HG03095 (cell line): ENCODE data around the gene ZNF48.

Experiments used
- ATAC-seq: cut with Tn5 transposase; IDR thresholded peaks from one replicate; pipeline ENCODE4 v1.9.1; 2021; ENCODE audit warnings: moderate library complexity; ENCODE audit not compliant: unreplicated experiment

Gene ZNF48

DNA sequence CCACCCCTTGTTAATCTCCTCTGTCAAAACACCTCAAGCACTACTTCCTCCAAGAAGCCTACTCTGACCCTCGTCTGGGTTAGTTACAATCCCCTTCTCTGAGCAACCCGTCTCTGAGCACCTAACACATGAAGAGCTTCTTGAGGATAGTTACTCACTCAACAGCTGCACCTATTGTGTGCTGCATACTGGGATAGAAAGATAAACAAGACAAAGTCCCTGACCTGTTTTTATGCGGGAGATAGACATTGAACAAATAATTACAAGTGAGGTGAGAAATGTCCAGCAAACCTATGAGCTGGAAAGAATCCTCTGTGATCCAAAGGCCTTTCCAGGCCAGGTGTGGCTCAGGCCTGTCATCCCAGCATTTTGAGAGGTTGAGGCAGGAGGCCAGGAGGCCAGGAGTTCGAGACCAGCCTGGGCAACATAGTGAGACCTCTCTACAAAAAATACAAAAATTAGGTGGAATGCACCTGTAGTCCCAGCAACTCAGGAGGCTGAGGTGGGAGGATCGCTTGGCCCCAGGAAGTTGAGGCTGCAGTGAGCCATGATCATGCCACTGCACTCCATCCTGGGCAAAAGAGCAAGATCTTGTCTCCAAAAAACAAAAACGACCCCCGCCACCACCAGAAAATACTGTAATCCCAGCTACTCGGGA, 6.7 kb downstream of the ZNF48 start:
- ATAC-seq = no peak

DNA sequence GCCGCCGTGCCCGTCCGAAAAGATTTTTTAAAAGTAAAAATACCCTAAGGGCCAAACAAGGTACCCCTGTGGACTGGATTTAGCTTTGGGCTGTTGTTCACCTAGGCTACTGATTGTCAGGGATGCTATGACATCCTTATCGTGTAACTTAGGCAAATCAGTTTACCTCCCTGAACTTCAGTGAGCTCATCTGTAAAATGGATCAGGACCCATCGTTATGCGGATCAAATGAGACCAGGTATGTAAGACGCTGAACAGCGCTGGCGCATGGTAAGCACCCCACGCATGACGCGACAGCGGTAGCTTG, 11.5 kb downstream of the ZNF48 start:
- peak; percentile 8 for ATAC-seq

DNA sequence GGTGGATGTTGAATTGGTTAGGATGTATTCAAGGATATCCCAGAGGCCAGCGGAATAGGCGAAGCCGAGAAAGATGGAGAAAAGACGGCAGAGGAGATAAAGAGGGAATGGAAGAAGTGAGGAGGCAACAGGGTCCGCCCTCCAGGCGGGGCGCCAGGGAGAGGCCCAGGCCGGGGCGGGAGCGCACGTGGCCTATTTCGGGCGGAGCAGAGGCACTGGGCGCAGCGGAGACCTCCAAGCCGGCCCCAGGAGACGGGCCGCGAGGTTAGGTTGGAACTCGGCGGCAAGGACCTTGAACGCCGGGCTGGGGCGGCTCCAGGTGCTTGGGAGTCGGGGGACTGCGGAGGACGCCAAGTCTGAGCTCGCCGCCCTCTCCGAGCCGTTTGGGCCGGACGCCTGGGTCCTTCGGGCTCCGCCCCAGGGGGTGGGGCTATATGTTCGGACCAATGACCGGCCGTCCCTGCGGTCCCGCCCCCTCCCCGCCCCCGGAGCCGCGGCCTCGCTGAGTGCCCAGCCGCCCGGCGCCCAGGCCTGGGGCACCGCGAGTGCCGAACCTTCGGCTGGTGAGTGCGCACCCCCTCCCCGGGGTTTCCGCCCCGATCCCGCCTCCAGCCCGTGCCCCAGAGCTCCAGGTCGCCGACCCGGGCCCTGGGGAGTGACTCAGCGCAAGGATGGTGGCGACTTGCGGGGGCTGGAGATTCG, 12.0 kb downstream of the ZNF48 start, which contains the start of gene ZNF771:
Gene ZNF771 (plus strand): TSS at position 505 of the 702 bp plus-strand sequence. CDS start 448 bp downstream, outside the sequence.
- ATAC-seq = peak; percentile 69

DNA sequence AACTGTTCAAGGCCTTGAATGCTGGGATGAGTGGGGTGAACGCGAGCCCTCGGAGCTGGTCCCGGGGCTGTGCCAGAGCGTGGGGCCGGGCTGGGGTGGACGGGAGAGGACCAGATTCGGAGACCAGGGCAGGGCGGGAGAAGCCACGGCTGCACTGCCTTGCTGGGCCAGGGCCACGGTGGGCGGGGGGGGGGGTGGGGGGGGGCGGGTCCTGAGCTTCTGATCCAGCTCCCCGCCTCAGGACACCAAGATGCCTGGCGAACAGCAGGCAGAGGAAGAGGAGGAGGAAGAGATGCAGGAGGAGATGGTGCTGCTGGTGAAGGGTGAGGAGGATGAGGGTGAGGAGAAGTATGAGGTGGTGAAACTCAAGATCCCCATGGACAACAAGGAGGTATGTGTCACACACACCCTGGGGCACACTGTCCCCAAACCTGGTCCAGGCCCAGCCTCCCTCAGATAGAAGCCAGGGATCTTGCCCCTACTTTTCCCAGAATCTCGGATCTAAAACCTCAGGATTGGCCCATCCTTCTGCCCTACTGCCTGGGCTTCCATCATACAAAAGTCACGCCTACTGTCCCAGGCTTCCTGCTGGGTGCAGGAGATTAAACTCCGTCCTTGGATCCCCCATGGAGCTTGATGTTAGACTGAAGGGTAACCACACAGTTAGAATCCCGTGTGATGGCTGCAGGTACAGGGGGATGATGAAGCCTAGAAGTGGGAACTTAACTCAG, 12.7 kb downstream of the ZNF48 start:
- no peak for ATAC-seq

DNA sequence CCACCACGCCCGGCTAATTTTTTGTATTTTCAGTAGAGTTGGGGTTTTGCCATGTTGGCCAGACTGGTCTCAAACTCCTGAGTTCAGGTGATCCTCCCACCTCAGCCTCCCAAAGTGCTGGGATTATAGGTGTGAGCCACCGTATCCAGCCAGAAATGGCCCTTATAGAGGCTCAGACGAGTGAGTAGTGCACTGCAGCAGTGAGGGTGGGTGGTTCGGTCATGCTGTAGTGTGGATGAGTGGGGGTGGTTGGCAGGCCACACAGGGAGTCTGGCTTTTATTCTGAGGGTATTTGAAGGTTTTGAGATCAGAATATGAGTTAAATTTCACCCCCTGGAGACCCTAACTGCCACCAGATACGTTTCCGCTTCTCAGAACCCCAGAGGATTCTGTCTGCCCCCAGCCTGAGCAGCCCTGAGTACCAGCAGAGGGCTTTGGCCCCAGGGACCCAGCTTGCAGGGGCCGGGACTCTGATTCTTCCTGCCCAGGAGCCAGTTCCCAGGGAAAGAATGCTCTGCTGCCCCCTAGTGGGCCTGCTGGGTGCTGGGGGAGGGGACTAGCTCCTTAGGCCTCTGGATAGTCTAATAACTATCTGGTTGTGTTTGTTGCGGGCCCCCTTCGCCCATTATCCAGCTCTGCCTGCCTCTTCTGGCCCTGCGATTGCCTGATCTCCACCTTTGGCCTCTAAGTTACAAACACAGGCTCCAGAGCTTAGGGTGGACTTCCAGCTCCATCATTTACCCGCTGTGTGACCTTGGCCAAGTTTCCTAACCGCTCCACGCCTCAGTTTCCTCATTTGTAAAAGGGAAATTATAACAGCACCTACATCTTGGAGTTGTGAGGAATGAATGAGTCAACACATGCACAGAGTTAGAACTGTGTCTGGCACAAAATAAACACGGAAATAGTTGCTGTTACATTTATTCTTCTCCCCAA, 14.2 kb downstream of the ZNF48 start:
- ATAC-seq = no peak

DNA sequence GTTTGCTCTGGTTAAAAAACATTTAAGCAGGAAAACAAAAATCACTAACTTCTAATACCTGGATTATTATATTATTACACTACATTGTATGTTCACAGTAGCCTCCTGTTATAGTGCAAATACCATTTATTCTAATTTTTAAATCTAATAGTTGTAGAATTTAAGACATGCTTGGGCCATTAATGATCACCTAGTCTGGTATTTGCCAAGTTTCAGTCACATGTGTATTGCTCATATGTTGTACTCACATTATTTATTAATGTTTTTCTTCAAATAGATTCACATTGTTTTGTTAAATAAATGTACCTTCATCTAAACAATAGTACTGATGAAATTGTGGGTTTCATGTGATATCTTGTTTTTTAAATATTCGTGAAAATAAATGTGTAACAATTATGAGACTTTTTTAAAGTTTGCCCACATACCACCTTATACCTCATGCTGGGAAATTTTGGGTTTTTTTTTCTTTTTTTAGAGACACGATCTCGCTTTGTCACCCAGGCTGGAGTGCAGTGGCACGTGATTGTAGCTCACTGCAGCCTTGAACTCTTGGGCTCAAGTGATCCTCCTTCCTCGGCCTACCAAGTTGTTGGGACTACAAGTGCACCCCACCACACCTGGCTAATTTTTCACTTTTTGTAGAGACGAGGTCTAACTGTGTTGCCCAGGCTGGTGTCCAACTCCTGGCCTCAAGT, 18.0 kb downstream of the ZNF48 start:
- no peak for ATAC-seq

DNA sequence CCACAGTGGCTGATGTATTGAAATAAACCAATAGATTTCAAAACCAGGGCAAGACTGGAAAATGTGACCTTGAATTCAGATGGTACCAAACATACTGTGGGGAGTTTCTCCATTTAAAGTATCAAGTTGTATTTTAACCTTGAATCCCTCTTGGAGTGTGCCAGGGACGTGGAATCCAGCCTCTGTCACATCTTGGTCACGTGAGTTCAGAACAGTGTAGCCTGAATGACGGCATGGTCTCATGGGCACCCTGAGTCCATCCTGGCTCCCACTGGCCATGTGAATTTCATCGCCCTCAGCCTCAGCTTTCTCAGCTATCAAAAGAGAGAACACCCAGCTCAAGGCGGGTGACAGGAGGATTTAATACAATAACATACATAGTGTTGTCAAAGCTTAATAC, 18.9 kb downstream of the ZNF48 start:
- no peak for ATAC-seq

DNA sequence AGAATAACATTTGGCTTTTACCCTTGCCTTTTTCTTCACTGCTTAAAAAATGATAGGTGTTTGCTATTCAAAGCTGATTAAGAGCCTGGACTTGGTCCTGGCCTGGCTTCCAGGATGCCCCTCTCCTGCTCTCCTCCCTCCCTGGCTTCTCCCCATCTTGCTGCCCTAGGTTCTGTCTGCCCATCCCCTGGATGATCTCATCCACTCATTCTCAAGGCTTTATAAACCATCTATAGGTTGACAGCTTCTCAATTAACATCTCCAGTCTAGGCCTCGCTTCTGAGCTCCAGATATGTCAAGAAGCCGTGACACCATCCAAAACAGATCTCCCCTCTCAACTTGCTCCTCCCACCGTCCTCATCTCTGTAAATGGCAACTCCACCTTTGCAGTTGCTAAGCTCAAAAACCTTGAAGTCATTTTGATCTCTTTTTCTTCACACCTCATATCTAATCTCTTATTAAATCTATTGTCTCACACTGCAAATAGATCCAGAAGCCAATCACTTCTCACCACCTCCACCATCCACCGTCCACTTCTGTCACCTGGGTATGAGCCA, 20.9 kb downstream of the ZNF48 start:
- no peak for ATAC-seq

DNA sequence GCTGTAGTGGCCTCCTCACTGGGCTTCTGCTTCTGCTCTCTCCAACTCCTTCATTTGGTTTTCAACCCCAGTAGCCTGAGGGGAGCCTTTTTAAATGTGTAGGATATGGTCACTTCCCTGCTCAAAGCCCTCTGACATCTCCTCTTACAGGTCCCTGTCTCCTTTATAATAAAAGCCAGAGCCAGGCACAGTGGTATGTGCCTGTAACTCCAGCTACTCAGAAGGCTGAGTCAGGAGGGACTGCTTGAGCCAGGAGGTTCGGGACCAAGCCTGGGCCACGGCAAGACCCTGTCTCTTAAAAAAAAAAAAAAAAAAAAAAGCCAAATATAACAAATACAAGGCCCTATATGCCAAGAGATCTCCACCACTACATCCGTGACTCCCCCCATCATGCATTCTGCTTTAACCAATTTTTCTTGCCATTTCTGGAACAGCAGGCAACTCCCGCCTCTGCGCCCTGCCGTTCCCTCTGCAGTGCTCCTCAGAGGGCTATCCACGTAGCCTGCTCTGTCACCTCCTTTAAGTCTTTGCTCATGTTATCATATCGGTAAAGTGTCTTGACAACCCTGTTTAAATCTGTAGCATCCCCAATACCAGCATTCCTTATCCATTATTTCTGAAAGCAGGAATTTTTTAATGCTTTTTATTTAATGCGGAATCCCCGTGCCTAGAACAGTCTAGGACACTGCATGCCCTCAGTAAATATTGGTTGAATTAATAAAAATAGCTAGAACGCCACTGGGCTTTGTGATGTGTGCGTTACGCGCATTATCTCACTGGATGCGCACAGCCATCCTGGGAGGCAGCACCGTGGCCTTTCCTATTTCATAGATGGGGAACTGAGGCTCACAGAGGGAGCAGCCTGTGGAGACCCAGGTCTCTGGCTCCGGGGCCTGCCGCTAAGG, 21.7 kb downstream of the ZNF48 start:
- no peak for ATAC-seq

DNA sequence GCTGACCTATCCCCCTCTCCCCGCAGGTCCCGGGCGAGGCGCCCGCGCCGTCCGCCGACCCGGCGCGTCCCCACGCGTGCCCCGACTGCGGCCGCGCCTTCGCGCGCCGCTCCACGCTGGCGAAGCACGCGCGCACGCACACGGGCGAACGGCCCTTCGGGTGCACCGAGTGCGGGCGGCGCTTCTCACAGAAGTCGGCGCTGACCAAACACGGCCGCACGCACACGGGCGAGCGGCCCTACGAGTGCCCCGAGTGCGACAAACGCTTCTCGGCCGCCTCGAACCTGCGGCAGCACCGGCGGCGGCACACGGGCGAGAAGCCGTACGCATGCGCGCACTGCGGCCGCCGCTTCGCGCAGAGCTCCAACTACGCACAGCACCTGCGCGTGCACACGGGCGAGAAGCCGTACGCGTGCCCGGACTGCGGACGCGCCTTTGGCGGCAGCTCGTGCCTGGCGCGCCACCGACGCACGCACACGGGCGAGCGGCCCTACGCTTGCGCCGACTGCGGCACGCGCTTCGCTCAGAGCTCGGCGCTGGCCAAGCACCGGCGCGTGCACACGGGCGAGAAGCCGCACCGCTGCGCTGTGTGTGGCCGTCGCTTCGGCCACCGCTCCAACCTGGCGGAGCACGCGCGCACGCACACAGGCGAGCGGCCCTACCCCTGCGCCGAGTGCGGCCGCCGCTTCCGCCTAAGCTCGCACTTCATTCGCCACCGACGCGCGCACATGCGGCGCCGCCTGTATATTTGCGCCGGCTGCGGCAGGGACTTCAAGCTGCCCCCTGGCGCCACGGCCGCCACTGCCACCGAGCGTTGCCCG, 22.5 kb downstream of the ZNF48 start:
- peak; percentile 79 for ATAC-seq

DNA sequence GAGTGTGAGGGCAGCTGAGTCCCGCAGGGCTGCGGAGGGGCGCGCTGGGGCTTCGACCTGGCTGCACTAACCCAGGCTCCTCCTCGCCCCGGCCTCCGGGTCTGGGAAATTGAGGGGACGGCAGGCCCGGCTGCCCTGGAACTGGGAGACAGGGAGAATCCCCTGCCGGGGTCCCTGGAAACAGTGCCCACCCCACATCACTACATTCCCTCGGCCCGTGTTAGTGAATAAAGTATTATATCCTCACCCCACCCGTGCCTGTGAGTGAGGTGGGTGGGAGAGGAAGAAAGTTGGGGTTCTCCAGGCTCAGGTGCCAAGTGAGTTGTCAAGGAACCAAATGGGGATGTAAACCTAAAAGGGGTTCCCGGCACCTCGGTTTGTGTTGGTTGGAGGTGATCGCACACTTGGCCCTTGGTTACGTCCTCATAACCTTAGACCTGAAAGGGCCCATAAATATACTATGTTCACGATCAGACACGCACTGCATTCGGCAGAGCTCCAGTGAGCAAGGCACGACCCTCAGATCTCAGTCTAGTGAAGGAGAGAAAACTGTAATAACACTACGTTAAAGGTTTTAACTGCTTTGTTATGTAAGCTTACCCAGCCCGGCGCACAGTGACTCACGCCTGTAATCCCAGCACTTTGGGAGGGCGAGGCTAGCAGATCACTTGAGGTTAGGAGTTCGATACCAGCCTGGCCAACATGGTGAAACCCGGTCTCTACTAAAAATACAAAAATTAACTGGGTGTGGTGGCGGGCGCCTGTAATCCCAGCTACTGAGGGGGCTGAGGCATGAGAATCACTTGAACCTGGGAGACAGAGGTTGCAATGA, 23.3 kb downstream of the ZNF48 start:
- ATAC-seq = no peak

DNA sequence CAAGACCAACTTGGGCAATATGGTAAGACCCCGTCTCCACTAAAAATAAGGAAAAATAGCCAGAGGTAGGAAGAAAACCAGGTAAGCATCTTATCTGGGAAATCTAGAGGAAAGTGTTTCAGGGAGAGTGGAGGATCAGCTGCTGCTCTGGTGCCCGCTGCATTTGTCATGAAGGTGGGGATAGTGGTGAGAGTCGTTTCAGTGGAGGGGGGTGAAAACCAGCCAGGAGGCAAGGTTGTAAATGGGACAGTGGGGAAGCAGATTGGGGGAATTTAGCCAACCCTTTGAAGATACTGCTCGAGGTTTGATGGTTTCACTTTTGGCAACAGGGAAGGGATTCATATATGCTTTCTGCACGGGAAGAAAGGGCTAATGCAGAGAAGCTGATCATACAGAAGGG, 25.8 kb downstream of the ZNF48 start:
- no peak for ATAC-seq

DNA sequence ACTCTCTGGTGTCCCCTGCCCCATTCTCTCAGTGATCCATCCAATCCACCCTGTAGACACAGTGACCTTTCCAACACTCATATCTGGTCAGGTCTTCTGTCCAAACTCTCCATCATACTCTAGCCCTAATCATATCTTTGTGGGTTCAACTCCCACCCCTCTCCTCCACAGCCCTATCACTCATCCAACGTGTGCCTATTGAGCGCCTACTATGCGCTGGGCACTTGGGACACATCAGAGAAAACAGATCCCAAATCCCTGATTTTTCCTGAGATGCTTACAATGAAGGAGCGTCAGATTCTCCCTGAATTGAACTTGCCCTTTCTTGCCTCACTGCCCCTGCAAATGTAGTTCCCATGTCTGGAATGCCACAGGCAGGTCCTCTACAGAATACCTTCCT, 32.8 kb downstream of the ZNF48 start:
- no peak for ATAC-seq

DNA sequence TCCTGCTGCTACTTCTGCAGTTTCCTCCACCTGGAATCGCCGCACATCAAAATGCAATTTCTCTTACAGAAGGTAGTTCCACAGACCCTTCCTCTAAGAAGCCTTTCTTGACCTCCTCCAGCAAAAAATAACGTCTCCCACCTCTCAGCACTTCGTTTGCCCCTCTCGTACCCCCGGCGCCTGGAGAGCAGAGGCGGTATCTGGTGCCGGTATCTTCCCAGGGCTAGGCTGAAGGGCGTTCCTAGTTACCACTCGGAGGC, 34.1 kb downstream of the ZNF48 start:
- ATAC-seq = peak; percentile 14

DNA sequence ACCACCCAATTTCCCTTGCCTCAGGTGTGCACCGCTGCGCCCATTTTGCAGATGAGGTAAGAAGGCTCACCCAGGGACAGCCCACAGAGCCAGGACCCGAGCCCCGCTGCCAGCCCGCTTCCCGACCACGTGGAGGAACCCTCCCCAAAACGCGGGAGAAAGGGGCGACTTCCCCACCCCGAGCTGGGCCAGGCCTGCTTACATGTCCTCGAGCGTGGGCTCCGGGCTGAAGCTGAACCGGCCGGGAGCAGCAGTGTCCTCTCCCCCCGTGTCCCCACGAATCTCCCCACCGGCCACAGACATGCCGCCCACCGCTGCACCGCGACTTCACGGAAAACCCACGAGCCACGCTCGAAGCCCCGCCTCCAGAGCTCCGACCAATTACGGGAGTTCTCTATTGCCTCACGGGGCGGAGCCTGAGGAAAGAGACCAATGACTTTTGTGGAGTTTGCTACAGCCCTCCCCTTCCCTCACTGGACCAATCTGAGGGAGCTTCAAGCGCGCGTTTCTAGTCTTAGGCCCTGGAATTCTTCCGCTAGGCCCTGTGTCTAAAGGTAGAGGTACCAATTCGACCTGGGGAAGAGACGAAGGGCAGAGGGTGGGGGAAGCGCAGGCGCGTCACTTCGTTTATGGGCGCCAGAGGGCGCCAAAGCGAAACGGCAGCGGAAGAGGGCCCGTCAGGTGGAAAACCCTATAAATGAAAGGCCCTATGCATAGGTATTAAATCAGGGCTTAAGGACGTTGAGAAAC, 34.6 kb downstream of the ZNF48 start, which contains the start of gene DCTPP1:
Gene DCTPP1 (minus strand): TSS at position 353 of the 750 bp plus-strand sequence. CDS start 50 bp downstream, at position 303.
- peak; percentile 87 for ATAC-seq

DNA sequence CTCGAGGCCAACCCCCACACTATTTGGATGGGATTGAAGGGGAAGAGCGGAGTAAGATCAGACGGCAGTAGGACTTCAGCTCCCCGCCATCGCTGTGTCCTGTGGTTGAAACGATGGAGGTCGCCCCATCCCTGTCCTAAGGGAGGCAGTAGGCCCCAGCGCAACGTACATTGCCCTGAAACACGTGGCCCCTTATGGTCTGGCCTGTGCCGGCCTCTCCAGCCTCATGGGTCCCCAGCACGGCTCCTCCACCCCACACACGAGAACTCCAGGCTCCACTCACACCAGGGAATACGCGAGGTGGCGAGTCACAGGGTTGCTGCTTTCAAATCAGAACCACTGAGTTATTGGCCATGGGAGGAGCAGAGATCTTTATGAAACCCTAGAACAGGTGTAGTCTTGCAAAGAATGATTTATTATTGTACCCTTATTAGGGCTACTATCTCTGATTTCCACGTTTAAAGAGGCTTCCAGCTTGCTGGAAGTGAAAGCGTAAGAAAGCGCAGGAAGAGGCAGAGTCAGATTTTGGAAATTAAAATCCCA, 35.3 kb downstream of the ZNF48 start:
- peak; percentile 17 for ATAC-seq

DNA sequence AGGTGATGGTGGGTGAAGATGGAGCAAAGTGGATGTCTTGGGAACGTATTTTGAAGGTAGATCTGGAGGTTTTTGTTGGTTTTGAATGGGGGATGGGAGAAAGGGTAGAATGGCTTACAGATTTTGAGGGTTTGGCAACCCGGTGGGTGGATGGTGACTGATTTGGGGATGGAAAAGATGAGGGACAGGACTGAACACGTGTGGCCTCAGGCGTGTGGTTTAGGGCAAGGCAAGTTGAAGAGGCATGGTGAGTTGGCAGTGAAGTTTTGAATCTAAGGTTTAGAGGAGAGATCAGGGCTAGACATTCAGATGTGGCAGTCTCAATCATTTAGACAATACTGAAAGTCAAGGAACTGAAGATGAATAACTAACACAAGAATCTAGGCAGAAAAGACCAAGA, 39.6 kb downstream of the ZNF48 start:
- ATAC-seq = no peak
